Spleen (tissue), 11 donors: ENCODE results near the gene HNRNPA3. TPM values are rescaled to one million over a fixed set of nuclear protein-coding genes. Genes with fewer than 3 reads are reported as not detected.

Source experiments
- DNase-seq: peaks from one replicate; pipeline ENCODE4 v3.0.0-alpha.2; 2020
- H3K27ac ChIP-seq, 8 donors: fragments of 200-600 bp; sonication (generic) in 7 of 8; 1 replicate in 4 of 8; 2 replicates in 4 of 8; pipeline versions ENCODE4 v1.5.0 to v1.8.0; 2016 to 2021; ENCODE audit warnings: inconsistent platforms in 4 of 8, mild to moderate bottlenecking in 4 of 8, moderate library complexity in 1 of 8
- H3K27me3 ChIP-seq, 7 donors: fragments of 200-600 bp; sonication (generic) in 6 of 7; replicated peaks in 1 of 7; 1 replicate in 4 of 7; 2 replicates in 3 of 7; pipeline versions ENCODE4 v1.5.0 to v1.8.0; 2016 to 2021; ENCODE audit warnings: inconsistent platforms in 3 of 7, mild to moderate bottlenecking in 1 of 7
- H3K36me3 ChIP-seq, 6 donors: fragments of 200-600 bp; sonication (generic) in 5 of 6; 1 replicate in 4 of 6; 2 replicates in 2 of 6; pipeline versions ENCODE4 v1.5.0 to v1.8.0; 2016 to 2021; ENCODE audit warnings: inconsistent platforms in 2 of 6
- H3K4me1 ChIP-seq, 6 donors: fragments of 200-600 bp; sonication (generic) in 5 of 6; 1 replicate in 3 of 6; 2 replicates in 3 of 6; pipeline versions ENCODE4 v1.5.0 to v1.8.0; 2016 to 2021; ENCODE audit warnings: inconsistent platforms in 3 of 6
- H3K4me3 ChIP-seq, 8 donors: fragments of 200-600 bp; sonication (generic) in 7 of 8; 1 replicate in 4 of 8; 2 replicates in 4 of 8; pipeline versions ENCODE4 v1.5.0 to v1.8.0; 2016 to 2021; ENCODE audit warnings: inconsistent platforms in 4 of 8, mild to moderate bottlenecking in 4 of 8, moderate library complexity in 2 of 8
- H3K9me3 ChIP-seq, 8 donors: fragments of 200-600 bp; sonication (generic) in 7 of 8; 1 replicate in 4 of 8; 2 replicates in 4 of 8; pipeline versions ENCODE4 v1.5.0 to v1.8.0; 2016 to 2021; ENCODE audit warnings: inconsistent platforms in 4 of 8
- CTCF ChIP-seq, 11 experiments: fragments of 200-600 bp in 7 of 11; fragments of 450-650 bp in 4 of 11; sonication (generic) in 4 of 11; IDR thresholded peaks in 8 of 11; conservative IDR thresholded peaks in 3 of 11; 1 replicate in 7 of 11; 2 replicates in 4 of 11; pipeline versions ENCODE4 v1.4.0 to v1.8.0; 2016 to 2021; ENCODE audit warnings: antibody characterized with exemption in 11 of 11, inconsistent platforms in 4 of 11, mild to moderate bottlenecking in 1 of 11
- POLR2A ChIP-seq, 3 donors: fragments of 450-650 bp; IDR thresholded peaks; one replicate each; pipeline ENCODE4 v1.5.1; 2017; ENCODE audit warnings: antibody characterized with exemption in 3 of 3, mild to moderate bottlenecking in 1 of 3
- POLR2AphosphoS5 ChIP-seq, 3 donors: sonication (generic); formaldehyde crosslinking; IDR thresholded peaks; one replicate each; pipeline ENCODE4 v1.5.1; 2017; ENCODE audit warnings: antibody characterized with exemption in 3 of 3
- WGBS, 5 donors: extraction: QIAGEN DNeasy Blood & Tissue Kit in 3 of 5; methylation state at CpG; one replicate each; pipeline versions ENCODE4 v1.1.5 to v1.1.7; 2013 to 2018; 5-methylcytosine and 5-hydroxymethylcytosine counted together
- intact Hi-C: fragments of 100-400 bp; cut with DNase I; formaldehyde crosslinking; loops from one replicate; pipeline ENCODE4 v1.15.0; 2023; ENCODE audit warnings: low total_unique reads
- polyA plus RNA-seq, 3 donors: library from polyadenylated mRNA; stranded (reverse); fragments of 200-250 nt; gene quantifications; one replicate each; pipeline ENCODE4 v1.2.1, GENCODE V29; 2013
- total RNA-seq, 7 donors: library from RNA; depleted of rRNA in 3 of 7; stranded (reverse); fragments of >200 nt in 3 of 7; fragmentation: NEBNext Ultra II Directional in 4 of 7; extraction: Animal tissue kit (Norgen Biotek cat#: 25700) in 4 of 7; gene quantifications; one replicate each; pipeline versions ENCODE4 v1.1.0 to v1.2.1, GENCODE V29; 2016 to 2021
- donor health status: healthy with polysubstance abuse.
- donor health status: DM: no; HTN: no; CAD: no; lungs with moderate emphysema.
- donor health status: DM: no; HTN: no; CAD: no.
- donor health status: Bipolar disorder and iron deficiency.
- donor health status: healthy.
- donor health status: DM: no; HTN: no; CAD: no.
- donor health status: DM: yes; HTN: yes; CAD: no.

The HNRNPA3 gene
- total and polyA plus RNA-seq, 10 donors: 79.8 to 213 (median 158) TPM

- Histone ChIP-seq H3K36me3 (peaks cover 2 to 96% (median 50%) of the 10 kb centered on the region in 6 donors), H3K27ac (peak overlapping the region in 1 of 8 donors; percentile 37), H3K27me3 (no peaks in the 10 kb centered on the region), H3K4me1 (peaks cover 0 to 70% (median 13%) of the 10 kb centered on the region in 6 donors), H3K4me3 (no peak overlapping the region), H3K9me3 (no peaks in the 10 kb centered on the region)
- intact Hi-C loops: no loop called here
- DNase-seq: no peak
- no peak for TF ChIP-seq CTCF (IDR thresholded peaks at IDR 0.05 in 8 of 11, conservative IDR thresholded peaks at IDR 0.05 in 3 of 11)
- peak in 1 of 3 donors; percentile 65 for TF ChIP-seq POLR2AphosphoS5 (IDR thresholded peaks at IDR 0.05)
- WGBS, 5 donors: 90 to 97% (median 93%) methylated on average over 8 of the region's 8 CpGs
Observed at GRCh38 chr2:177229442-177230242, 17.0 kb downstream of the HNRNPA3 start.

- DNase-seq: no peak
- TF ChIP-seq POLR2AphosphoS5 (IDR thresholded peaks at IDR 0.05) (peak in 1 of 3 donors; percentile 44), POLR2A (IDR thresholded peaks at IDR 0.05) (no peak)
- H3K9me3 ChIP-seq: no peaks in the 10 kb centered on the region
- H3K4me3 ChIP-seq: no peak overlapping the region
- intact Hi-C loops: no loop called here
- no peaks in the 10 kb centered on the region for H3K27me3 ChIP-seq
- 82 to 95% (median 94%) methylated on average over 3 of the region's 3 CpGs for WGBS, 5 donors
- H3K27ac ChIP-seq: peak overlapping the region in 1 of 8 donors; percentile 18
- peaks cover 2 to 90% (median 50%) of the 10 kb centered on the region in 6 donors for H3K36me3 ChIP-seq
- peaks cover 0 to 81% (median 23%) of the 10 kb centered on the region in 6 donors for H3K4me1 ChIP-seq
Observed at GRCh38 chr2:177231270-177231669, 18.7 kb downstream of the HNRNPA3 start.

GRCh38 chr2:177232098-177232704 lies 19.6 kb downstream of the HNRNPA3 start:
- peaks cover 2 to 81% (median 50%) of the 10 kb centered on the region in 6 donors for H3K36me3 ChIP-seq
- no peaks in the 10 kb centered on the region for H3K27me3 ChIP-seq
- intact Hi-C loops: no loop called here
- H3K4me1 ChIP-seq: peaks cover 0 to 81% (median 29%) of the 10 kb centered on the region in 6 donors
- 90 to 95% (median 94%) methylated on average over 8 of the region's 8 CpGs for WGBS, 5 donors
- DNase-seq: no peak
- no peak for TF ChIP-seq CTCF (IDR thresholded peaks at IDR 0.05 in 8 of 11, conservative IDR thresholded peaks at IDR 0.05 in 3 of 11)
- peak in 1 of 3 donors; percentile 33 for TF ChIP-seq POLR2AphosphoS5 (IDR thresholded peaks at IDR 0.05)
- no peak for TF ChIP-seq POLR2A (IDR thresholded peaks at IDR 0.05)
- H3K4me3 ChIP-seq: no peak overlapping the region
- H3K9me3 ChIP-seq: no peaks in the 10 kb centered on the region
- no peak overlapping the region for H3K27ac ChIP-seq

- H3K27ac ChIP-seq: peak overlapping the region in 3 of 8 donors; percentile 1 to 16 (median 15)
- intact Hi-C loops: no loop called here
- H3K27me3 ChIP-seq: no peaks in the 10 kb centered on the region
- no peak for DNase-seq
- no peak overlapping the region for H3K4me3 ChIP-seq
- no peaks in the 10 kb centered on the region for H3K9me3 ChIP-seq
- TF ChIP-seq CTCF (IDR thresholded peaks at IDR 0.05 in 8 of 11, conservative IDR thresholded peaks at IDR 0.05 in 3 of 11) (no peak), POLR2AphosphoS5 (IDR thresholded peaks at IDR 0.05) (no peak), POLR2A (IDR thresholded peaks at IDR 0.05) (no peak)
- peaks cover 13 to 84% (median 47%) of the 10 kb centered on the region in 6 donors for H3K4me1 ChIP-seq
- peaks cover 2 to 64% (median 47%) of the 10 kb centered on the region in 6 donors for H3K36me3 ChIP-seq
Observed at GRCh38 chr2:177234267-177234666, 21.7 kb downstream of the HNRNPA3 start.
